ENCODE data around the gene ROMO1.
"Not testable (repeated sequence)": the region's sequence is repeated elsewhere in the genome, so short reads cannot be mapped to it uniquely, and the experiment has no call there.

ROMO1 gene

GRCh38 chr20:35709259-35709658 lies 10.1 kb downstream of the ROMO1 start:
- in situ Hi-C loops (cut with HindIII; ENCODE audit: low sequenced_read_pairs): no loop called here

- in situ Hi-C loops (cut with HindIII; ENCODE audit: low sequenced_read_pairs): no loop called here
Measured at GRCh38 chr20:35710039-35710438, 10.8 kb downstream of the ROMO1 start.

- in situ Hi-C loops (cut with HindIII; ENCODE audit: low sequenced_read_pairs): no loop called here
Measured at GRCh38 chr20:35710884-35711587, 11.8 kb downstream of the ROMO1 start.

GRCh38 chr20:35711588-35712209 lies 12.5 kb downstream of the ROMO1 start:
- in situ Hi-C loops (cut with HindIII; ENCODE audit: low sequenced_read_pairs): no loop called here

GRCh38 chr20:35713120-35713519 lies 13.9 kb downstream of the ROMO1 start:
- in situ Hi-C loops (cut with HindIII; ENCODE audit: low sequenced_read_pairs): not testable (repeated sequence)

- in situ Hi-C loops (cut with HindIII; ENCODE audit: low sequenced_read_pairs): no loop called here
Measured at GRCh38 chr20:35714127-35714526, 14.9 kb downstream of the ROMO1 start.

- in situ Hi-C loops (cut with HindIII; ENCODE audit: low sequenced_read_pairs): no loop called here
Measured at GRCh38 chr20:35715652-35716051, 16.4 kb downstream of the ROMO1 start.

- in situ Hi-C loops (cut with HindIII; ENCODE audit: low sequenced_read_pairs): no loop called here
Measured at GRCh38 chr20:35716330-35716729, 17.1 kb downstream of the ROMO1 start.

- in situ Hi-C loops (cut with HindIII; ENCODE audit: low sequenced_read_pairs): not testable (repeated sequence)
Measured at GRCh38 chr20:35718321-35718720, 19.1 kb downstream of the ROMO1 start.

- in situ Hi-C loops (cut with HindIII; ENCODE audit: low sequenced_read_pairs): no loop called here
Measured at GRCh38 chr20:35718972-35719635, 19.9 kb downstream of the ROMO1 start.

- in situ Hi-C loops (cut with HindIII; ENCODE audit: low sequenced_read_pairs): no loop called here
Measured at GRCh38 chr20:35719717-35720116, 20.5 kb downstream of the ROMO1 start.

GRCh38 chr20:35720165-35721123 lies 21.2 kb downstream of the ROMO1 start:
- in situ Hi-C loops (cut with HindIII; ENCODE audit: low sequenced_read_pairs): no loop called here

- in situ Hi-C loops (cut with HindIII; ENCODE audit: low sequenced_read_pairs): no loop called here
Measured at GRCh38 chr20:35721219-35721618, 22.0 kb downstream of the ROMO1 start.

- in situ Hi-C loops (cut with HindIII; ENCODE audit: low sequenced_read_pairs): no loop called here
Measured at GRCh38 chr20:35721621-35722020, 22.4 kb downstream of the ROMO1 start.

GRCh38 chr20:35723275-35723639 lies 24.1 kb downstream of the ROMO1 start:
- in situ Hi-C loops (cut with HindIII; ENCODE audit: low sequenced_read_pairs): not testable (repeated sequence)

- in situ Hi-C loops (cut with HindIII; ENCODE audit: low sequenced_read_pairs): not testable (repeated sequence)
Measured at GRCh38 chr20:35723652-35724320, 24.6 kb downstream of the ROMO1 start.

- in situ Hi-C loops (cut with HindIII; ENCODE audit: low sequenced_read_pairs): no loop called here
Measured at GRCh38 chr20:35724321-35725230, 25.4 kb downstream of the ROMO1 start.

GRCh38 chr20:35726842-35727711 lies 27.9 kb downstream of the ROMO1 start:
- in situ Hi-C loops (cut with HindIII; ENCODE audit: low sequenced_read_pairs): no loop called here

Data from DLD1 (cell line).